ENCODE results near the gene GIGYF1. TPM values are rescaled to one million over a fixed set of nuclear protein-coding genes. Genes with fewer than 3 reads are reported as not detected.
A peak's percentile ranks its signal among the peaks of the same experiment; 100 is the strongest.
"Not testable (repeated sequence)": the region's sequence is repeated elsewhere in the genome, so short reads cannot be mapped to it uniquely, and the experiment has no call there.

The GIGYF1 gene
- total RNA-seq, 2 donors from 2014 or later, result 25.8 to 31.0 TPM

DNA sequence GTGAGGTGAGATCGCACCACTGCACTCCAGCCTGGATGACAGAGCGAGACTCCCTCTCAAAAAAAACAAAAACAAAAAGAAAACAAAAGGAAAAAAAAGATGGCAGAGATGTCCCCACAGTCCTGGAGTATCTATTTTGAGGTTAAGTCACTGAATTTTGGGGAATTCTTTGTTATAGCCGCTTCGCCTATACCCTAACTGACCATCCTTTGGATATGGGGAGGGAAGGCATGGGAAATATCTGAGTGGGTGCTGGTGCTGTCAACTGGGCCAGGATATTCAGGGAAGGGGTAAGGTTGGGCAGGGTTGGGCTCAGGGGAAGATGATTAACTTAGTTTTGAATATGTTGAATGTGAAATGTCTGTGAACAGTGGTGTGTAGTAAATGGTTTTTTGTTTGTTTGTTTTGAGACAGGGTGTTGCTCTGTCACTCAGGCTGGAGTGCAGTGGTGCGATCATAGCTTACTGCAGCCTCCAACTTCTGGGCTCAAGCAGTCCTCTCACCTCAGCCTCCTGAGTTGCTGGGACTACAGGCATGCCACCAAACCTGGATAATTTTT lies 28.8 kb downstream of the GIGYF1 start:
- ATAC-seq (no peak), DNase-seq (no peak)
- intact Hi-C loops (cut with DNase I), result no loop called here

GRCh38 chr7:100662194-100662776 lies 31.8 kb downstream of the GIGYF1 start:
- ATAC-seq; intact Hi-C loops (cut with DNase I); DNase-seq: not testable (repeated sequence)

DNA sequence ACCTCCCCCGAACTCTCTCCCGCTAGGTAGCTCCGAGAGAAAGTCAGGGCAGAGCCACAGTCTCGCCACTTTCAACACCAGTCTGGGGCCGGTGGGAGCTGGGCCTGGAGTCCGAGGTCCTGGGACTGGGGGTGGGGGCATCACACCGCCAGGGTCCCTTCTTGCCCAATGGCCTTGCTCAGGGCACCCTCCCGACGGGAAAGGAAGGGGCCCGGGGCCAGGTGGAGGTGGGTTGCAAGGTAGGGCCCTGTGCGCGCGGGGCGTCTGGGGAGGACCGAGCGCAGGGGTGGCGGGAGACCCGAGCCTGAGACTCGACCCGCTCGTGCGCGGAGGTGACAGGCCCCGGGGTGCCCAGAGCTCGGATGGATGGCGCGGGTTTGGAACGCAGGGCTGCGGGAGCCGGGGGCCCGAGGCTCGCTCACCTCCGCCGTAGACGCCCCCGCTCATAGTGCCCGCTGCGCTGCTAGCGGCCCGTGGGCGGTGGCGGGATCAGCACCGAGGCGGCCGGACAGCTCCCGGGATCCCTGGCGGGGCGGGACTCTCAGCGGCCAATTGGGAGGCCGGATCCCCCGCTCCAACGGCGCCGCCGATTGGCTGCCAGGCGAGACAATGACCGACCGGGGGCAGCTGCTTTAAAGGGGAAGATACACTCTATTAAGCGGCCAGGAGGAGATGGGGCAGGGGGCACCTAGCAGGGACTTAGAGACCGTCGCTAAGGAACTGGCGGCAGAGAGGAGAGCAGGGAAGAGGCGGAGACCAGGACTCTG lies 38.0 kb downstream of the GIGYF1 start, which contains the start of gene ACTL6B:
Gene ACTL6B (minus strand): TSS at position 541 of the 767 bp plus-strand sequence. CDS start 94 bp downstream, at position 447.
- DNase-seq (peak; percentile 60), ATAC-seq (peak; percentile 74 to 76)
- intact Hi-C loops (cut with DNase I), result no loop called here

DNA sequence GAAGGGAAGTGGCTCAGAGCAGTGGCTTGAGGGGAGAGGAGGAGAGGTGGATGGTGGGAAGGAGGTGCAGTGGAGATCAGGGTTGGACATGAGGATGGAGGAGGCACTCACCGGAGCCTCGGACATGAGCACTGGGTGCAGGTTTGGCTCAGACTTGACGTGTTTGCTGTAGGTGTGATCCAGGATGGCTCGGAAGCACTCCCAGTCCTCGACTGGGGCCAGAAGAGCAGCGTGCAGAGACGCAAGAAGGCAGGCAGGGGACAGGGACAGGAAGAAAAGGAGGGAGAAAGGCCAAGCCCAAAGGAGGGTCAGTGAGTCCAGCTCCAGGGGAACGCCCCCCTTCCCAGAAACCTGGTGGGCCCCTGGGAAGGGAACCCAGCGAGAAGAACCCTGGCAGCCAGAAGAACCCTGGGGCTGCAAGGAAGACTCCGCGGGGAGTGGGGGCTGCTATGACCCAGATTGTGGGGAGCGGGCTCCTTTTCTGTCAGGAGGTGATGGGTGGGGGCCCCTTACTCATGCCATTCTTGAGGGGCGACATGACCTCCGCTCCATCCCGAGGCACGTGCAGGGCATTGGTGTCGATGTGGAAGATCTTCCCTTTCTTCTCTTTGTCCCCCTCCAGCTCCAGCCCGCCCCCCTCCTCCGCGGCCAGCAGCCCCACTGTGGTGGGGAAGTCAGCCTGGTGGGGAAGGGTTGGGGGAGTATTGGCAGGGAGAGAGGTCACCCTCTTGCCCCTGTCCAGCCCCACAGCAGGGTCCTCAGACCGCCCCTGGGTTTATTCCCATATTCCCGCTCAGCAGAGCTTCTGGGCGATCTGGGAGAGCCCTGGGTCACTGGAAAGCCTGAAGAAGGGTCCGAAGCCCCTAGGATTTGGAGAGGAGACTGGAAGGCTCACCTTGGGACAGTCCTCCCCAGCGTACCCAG lies 38.9 kb downstream of the GIGYF1 start:
- intact Hi-C loops (cut with DNase I), result no loop called here
- DNase-seq, result no peak
- no peak for ATAC-seq

GRCh38 chr7:100649826-100650565 lies 44.1 kb downstream of the GIGYF1 start:
- intact Hi-C loops (cut with DNase I), result no loop called here
- no peak for ATAC-seq
- DNase-seq, result no peak

GRCh38 chr7:100642534-100642907 lies 51.5 kb downstream of the GIGYF1 start:
- DNase-seq (no peak), ATAC-seq (peak in 1 of 2 donors; percentile 29)
- intact Hi-C loops (cut with DNase I), result no loop called here

- no peak for ATAC-seq
These were observed 52.1 kb downstream of the GIGYF1 start for GRCh38 chr7:100641860-100642533.

DNA sequence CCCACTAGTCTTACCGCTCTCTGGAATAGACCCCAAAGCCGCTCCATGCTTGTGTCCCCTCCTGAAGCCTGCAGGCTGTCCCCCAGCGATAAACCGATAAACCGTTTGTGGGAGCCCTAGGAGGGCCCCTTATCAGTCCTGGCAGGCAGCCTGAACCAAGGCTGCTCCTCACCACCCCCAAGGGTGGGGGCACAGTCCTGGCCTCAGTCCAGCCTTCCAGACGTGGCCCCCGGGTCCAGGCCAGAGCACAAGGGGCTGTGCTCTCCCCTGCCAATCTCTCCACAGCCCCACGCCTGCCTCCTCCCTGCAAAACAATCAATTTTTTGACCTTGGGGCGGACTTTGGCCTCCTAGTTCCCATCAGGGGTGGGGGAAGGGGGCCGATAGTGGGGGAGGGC lies 52.6 kb downstream of the GIGYF1 start, which contains the start of gene TFR2:
Gene TFR2 (minus strand): TSS at position 90 of the 397 bp plus-strand sequence. CDS start 43 bp downstream, at position 47.
- DNase-seq (no peak), ATAC-seq (no peak)
- intact Hi-C loops (cut with DNase I), result no loop called here

More at GRCh38 chr7:100641860-100642533, 52.1 kb downstream of the GIGYF1 start:
- intact Hi-C loops (cut with DNase I), result no loop called here
- no peak for DNase-seq

- intact Hi-C loops (cut with DNase I), result no loop called here
- DNase-seq, result no peak
- ATAC-seq, result no peak
These were observed 53.3 kb downstream of the GIGYF1 start for GRCh38 chr7:100640517-100641440.

GRCh38 chr7:100639995-100640516 lies 54.0 kb downstream of the GIGYF1 start:
- intact Hi-C loops (cut with DNase I), result no loop called here
- ATAC-seq (no peak), DNase-seq (no peak)

DNA sequence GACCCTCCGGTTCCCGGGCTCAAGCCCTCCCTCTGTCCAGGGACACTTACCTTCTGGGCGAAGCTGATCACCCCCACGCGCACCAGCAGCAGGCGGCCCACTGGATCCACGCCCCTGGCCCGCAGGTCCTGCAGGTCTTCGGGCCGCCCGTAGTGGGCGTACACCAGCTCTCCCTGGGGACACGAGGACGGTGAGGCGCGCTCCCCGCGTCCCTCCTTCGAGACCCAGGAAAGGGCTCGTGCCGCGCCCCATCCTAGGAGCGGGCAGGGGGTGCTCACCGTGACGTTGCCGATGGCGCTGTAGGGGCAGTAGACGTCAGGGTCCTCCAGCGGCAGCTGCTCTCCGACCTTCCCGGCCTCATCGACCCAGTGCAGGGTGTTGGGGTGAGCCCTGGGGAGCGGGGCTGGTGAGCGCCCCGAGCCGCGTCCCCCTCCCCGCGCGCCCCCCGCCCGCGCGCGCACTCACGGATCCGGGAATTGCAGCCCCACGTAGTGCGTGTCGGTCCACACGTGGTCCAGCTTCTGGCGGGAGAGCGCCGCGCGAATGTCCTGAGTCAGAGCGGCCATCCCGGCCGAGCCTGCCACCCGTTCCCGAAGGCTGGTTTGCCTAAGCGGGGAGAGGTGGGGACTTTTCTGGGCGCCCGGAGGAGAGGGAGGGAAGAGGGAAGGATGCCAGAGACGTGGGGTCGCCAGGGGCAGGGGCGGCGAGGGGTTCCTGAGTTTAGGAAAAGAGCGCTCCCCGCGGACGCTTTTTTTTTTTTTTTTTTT lies 60.9 kb downstream of the GIGYF1 start:
- DNase-seq, result peak; percentile 55
- intact Hi-C loops (cut with DNase I), result no loop called here
- peak; percentile 70 to 78 for ATAC-seq

- intact Hi-C loops (cut with DNase I), result no loop called here
- ATAC-seq (no peak), DNase-seq (no peak)
These were observed 64.0 kb downstream of the GIGYF1 start for GRCh38 chr7:100630066-100630465.

All from left cardiac atrium (tissue), 4 donors.